Karpas-422 (cell line): Measurements from ENCODE around the gene ZMAT2. TPM values are rescaled to one million over a fixed set of nuclear protein-coding genes. Genes with fewer than 3 reads are reported as not detected.
"Not testable (repeated sequence)": the region's sequence is repeated elsewhere in the genome, so short reads cannot be mapped to it uniquely, and the experiment has no call there.

Source experiments
- DNase-seq: peaks from one replicate; pipeline ENCODE4 v3.0.0-alpha.2; 2015
- H2AFZ ChIP-seq: fragments of 200-600 bp; sonication (generic); 2 replicates; pipeline ENCODE4 v1.6.1; 2014; ENCODE audit warnings: antibody characterized with exemption, low read length, mixed read lengths
- H3K27ac ChIP-seq: fragments of 200-600 bp; sonication (generic); 2 replicates; pipeline ENCODE4 v1.5.1; 2014; ENCODE audit warnings: mild to moderate bottlenecking, low read length, moderate library complexity
- H3K27me3 ChIP-seq: fragments of 200-600 bp; sonication (generic); 2 replicates; pipeline ENCODE4 v1.6.1; 2014; ENCODE audit warnings: low read length, mixed read lengths
- H3K36me3 ChIP-seq: fragments of 200-600 bp; sonication (generic); 2 replicates; pipeline ENCODE4 v1.6.1; 2014; ENCODE audit warnings: low read length, mixed read lengths; ENCODE audit not compliant: insufficient read depth
- H3K4me1 ChIP-seq: fragments of 200-600 bp; sonication (generic); 2 replicates; pipeline ENCODE4 v1.6.1; 2014; ENCODE audit warnings: mild to moderate bottlenecking, low read length, mixed read lengths
- H3K4me2 ChIP-seq: fragments of 200-600 bp; sonication (generic); 2 replicates; pipeline ENCODE4 v1.6.1; 2014; ENCODE audit warnings: low read length, low read depth, mild to moderate bottlenecking; ENCODE audit not compliant: poor library complexity, severe bottlenecking
- H3K4me3 ChIP-seq: fragments of 200-600 bp; sonication (generic); 2 replicates; pipeline ENCODE4 v1.5.1; 2014; ENCODE audit warnings: mild to moderate bottlenecking, antibody characterized with exemption, low read length, mixed read lengths
- H3K79me2 ChIP-seq: fragments of 200-600 bp; sonication (generic); 2 replicates; pipeline ENCODE4 v1.6.1; 2014; ENCODE audit warnings: mild to moderate bottlenecking, low read length, mixed read lengths
- H3K9ac ChIP-seq: fragments of 200-600 bp; sonication (generic); 2 replicates; pipeline ENCODE4 v1.6.0; 2014; ENCODE audit warnings: low read length
- H3K9me2 ChIP-seq: fragments of 200-600 bp; sonication (generic), shearing (Covaris generic); replicated peaks from 2 replicates; pipeline ENCODE4 v1.6.0; 2014; ENCODE audit warnings: mild to moderate bottlenecking, low read length, moderate library complexity; ENCODE audit not compliant: insufficient read depth
- H3K9me3 ChIP-seq: fragments of 300-700, 200-600 bp; sonication (generic); 2 replicates; pipeline ENCODE4 v1.6.1; 2014; ENCODE audit warnings: low read length, mixed read lengths
- H4K20me1 ChIP-seq: fragments of 200-600 bp; sonication (generic); 2 replicates; pipeline ENCODE4 v1.6.1; 2014; ENCODE audit warnings: mild to moderate bottlenecking, antibody characterized with exemption, low read length, low read depth; ENCODE audit not compliant: insufficient read depth
- total RNA-seq: library from RNA; depleted of rRNA; stranded (reverse); fragments of >200 nt; shearing (Covaris generic); gene quantifications from 2 replicates; pipeline ENCODE4 v1.2.3, GENCODE V29; 2014; ENCODE audit warnings: low replicate concordance

Gene ZMAT2
- total RNA-seq, 1 experiment from 2014 or later = 20.6 TPM

- H3K36me3 ChIP-seq = no peaks in the 10 kb centered on the region
- H3K79me2 ChIP-seq = no peaks in the 10 kb centered on the region
- H2AFZ ChIP-seq = no peak overlapping the region
- no peak overlapping the region for H3K9ac ChIP-seq
- H3K4me3 ChIP-seq = no peak overlapping the region
- peaks cover 7% of the 10 kb centered on the region for H3K4me1 ChIP-seq
- no peaks in the 10 kb centered on the region for H3K9me3 ChIP-seq
- no peaks in the 10 kb centered on the region for H3K9me2 ChIP-seq
- H3K4me2 ChIP-seq = no peak overlapping the region
- no peaks in the 10 kb centered on the region for H3K27me3 ChIP-seq
- no peak overlapping the region for H3K27ac ChIP-seq
- no peaks in the 10 kb centered on the region for H4K20me1 ChIP-seq
- no peak for DNase-seq
Measured at GRCh38 chr5:140713562-140714094, 13.4 kb downstream of the ZMAT2 start.

- H3K27me3 ChIP-seq, H3K4me1 ChIP-seq, H3K4me3 ChIP-seq, H3K27ac ChIP-seq, H3K9me3 ChIP-seq, H3K9me2 ChIP-seq, DNase-seq, H4K20me1 ChIP-seq, H2AFZ ChIP-seq, H3K4me2 ChIP-seq, H3K79me2 ChIP-seq, H3K36me3 ChIP-seq, H3K9ac ChIP-seq: not testable (repeated sequence)
Measured at GRCh38 chr5:140716238-140716637, 16.0 kb downstream of the ZMAT2 start.

DNA sequence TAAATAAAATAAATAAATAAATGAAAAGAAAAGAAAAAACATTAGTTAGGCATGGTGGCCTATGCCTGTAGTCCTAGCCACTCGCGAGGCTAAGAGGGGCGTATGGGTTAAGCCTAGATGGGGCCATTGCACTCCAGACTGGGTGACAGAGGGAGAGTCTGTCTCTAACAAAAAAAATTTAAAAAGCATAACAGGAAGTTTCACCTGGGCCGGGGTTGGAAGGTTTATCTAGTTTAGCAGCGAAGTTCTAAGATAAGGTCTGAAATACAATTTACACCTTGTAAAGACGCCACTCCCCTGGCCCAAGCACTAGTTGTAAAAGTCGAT is 18.0 kb downstream of the ZMAT2 start:
- no peak overlapping the region for H3K27ac ChIP-seq
- H3K4me2 ChIP-seq = no peak overlapping the region

GRCh38 chr5:140720738-140721137 is 20.5 kb downstream of the ZMAT2 start:
- H3K27me3 ChIP-seq, H3K27ac ChIP-seq, H4K20me1 ChIP-seq, H3K79me2 ChIP-seq, H3K9ac ChIP-seq, H3K4me2 ChIP-seq, H3K4me3 ChIP-seq, H3K36me3 ChIP-seq, H3K9me3 ChIP-seq, H2AFZ ChIP-seq, H3K9me2 ChIP-seq, DNase-seq, H3K4me1 ChIP-seq: not testable (repeated sequence)

More for the DNA sequence above, 18.0 kb downstream of the ZMAT2 start:
- Histone ChIP-seq H3K79me2 (no peaks in the 10 kb centered on the region), H3K36me3 (no peaks in the 10 kb centered on the region), H3K27me3 (no peaks in the 10 kb centered on the region), H2AFZ (no peak overlapping the region), H3K9ac (no peak overlapping the region), H3K9me2 (no peaks in the 10 kb centered on the region), H4K20me1 (no peaks in the 10 kb centered on the region), H3K4me3 (no peak overlapping the region), H3K9me3 (no peaks in the 10 kb centered on the region), H3K4me1 (no peaks in the 10 kb centered on the region)
- DNase-seq = no peak

DNA sequence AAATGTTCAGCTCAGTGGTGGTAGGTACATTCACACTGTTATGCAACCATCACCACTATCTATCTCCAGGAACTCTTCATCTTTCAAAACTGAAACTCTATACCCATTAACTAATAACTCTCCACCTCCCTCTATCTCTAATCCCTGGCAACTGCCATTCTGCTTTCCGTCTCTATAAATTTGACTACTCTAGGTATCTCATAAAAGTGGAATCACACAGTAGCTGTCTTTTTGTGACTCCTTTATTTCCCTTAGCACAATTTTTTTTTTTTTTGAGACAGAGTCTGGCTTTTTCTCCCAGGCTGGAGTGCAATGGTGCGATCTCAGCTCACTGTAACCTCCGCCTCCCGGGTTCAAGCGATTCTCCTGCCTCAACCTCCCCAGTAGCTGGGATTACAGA is 21.1 kb downstream of the ZMAT2 start:
- H3K9ac ChIP-seq, H3K4me1 ChIP-seq, H3K9me3 ChIP-seq, DNase-seq, H3K27ac ChIP-seq, H4K20me1 ChIP-seq, H3K36me3 ChIP-seq, H3K4me2 ChIP-seq, H3K27me3 ChIP-seq, H3K4me3 ChIP-seq, H3K9me2 ChIP-seq, H2AFZ ChIP-seq, H3K79me2 ChIP-seq: not testable (repeated sequence)

DNA sequence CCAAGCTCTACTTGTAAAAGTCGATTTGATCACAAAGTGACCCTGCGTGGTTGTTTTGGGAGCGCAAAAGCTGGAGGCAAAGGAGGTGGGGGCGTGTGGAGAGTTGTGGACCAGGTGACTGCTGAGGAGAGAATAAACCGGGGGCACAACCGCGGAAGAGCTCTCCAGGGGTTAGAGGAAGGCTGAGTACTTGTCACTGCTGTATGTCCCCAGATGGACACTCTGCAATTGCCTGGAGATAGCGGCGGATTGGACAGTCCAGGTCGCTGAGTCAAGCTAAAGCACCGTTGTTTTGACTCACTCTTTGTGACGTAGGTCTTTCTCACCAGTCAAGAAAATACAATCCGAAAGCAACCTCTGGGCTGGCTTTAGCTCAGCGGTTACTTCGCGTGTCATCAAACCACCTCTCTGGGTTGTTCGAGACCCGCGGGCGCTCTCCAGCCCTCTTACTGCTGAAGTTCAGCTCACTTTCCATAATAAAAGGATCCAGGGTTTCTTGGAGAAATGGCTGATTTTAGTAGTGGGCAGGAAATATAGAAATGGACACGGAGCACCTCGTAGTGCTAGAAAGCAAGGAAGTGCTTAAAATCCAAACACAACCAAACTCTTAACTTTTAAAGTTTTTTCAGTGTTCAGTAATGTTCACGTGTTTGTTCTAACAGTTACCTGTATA is 25.7 kb downstream of the ZMAT2 start:
- no peak for DNase-seq
- Histone ChIP-seq H2AFZ (no peak overlapping the region), H3K36me3 (no peaks in the 10 kb centered on the region), H3K4me2 (no peak overlapping the region), H3K27me3 (no peaks in the 10 kb centered on the region), H3K9me3 (no peaks in the 10 kb centered on the region), H3K79me2 (no peaks in the 10 kb centered on the region), H3K9me2 (no peaks in the 10 kb centered on the region), H3K27ac (no peak overlapping the region), H3K4me1 (no peaks in the 10 kb centered on the region), H3K4me3 (no peak overlapping the region), H4K20me1 (no peaks in the 10 kb centered on the region), H3K9ac (no peak overlapping the region)

- H3K27ac ChIP-seq = no peak overlapping the region
- no peak for DNase-seq
- no peak overlapping the region for H3K4me2 ChIP-seq
- no peaks in the 10 kb centered on the region for H3K4me1 ChIP-seq
- H3K36me3 ChIP-seq = no peaks in the 10 kb centered on the region
- no peaks in the 10 kb centered on the region for H4K20me1 ChIP-seq
- no peak overlapping the region for H3K9ac ChIP-seq
- H2AFZ ChIP-seq = no peak overlapping the region
- H3K4me3 ChIP-seq = no peak overlapping the region
- H3K79me2 ChIP-seq = no peaks in the 10 kb centered on the region
- H3K9me2 ChIP-seq = no peaks in the 10 kb centered on the region
- 0 out of 2 replicates have a peak, but pooled peaks cover 3% of the 10 kb centered on the region for H3K9me3 ChIP-seq
- no peaks in the 10 kb centered on the region for H3K27me3 ChIP-seq
Measured at GRCh38 chr5:140733098-140733497, 32.9 kb downstream of the ZMAT2 start.

GRCh38 chr5:140734354-140734753 is 34.1 kb downstream of the ZMAT2 start:
- Histone ChIP-seq H3K4me3 (no peak overlapping the region), H3K4me2 (no peak overlapping the region), H3K9me2 (no peaks in the 10 kb centered on the region), H3K4me1 (no peaks in the 10 kb centered on the region), H3K9me3 (0 out of 2 replicates have a peak, but pooled peaks cover 3% of the 10 kb centered on the region), H4K20me1 (no peaks in the 10 kb centered on the region), H3K79me2 (no peaks in the 10 kb centered on the region), H3K36me3 (no peaks in the 10 kb centered on the region), H3K27ac (no peak overlapping the region), H3K9ac (no peak overlapping the region), H2AFZ (no peak overlapping the region), H3K27me3 (no peaks in the 10 kb centered on the region)
- DNase-seq = no peak
